Kidney (tissue), 14 donors: Measurements from ENCODE around the gene MED13L. TPM values are rescaled to one million over a fixed set of nuclear protein-coding genes. Genes with fewer than 3 reads are reported as not detected.

Source experiments
- DNase-seq, 5 donors: peaks; one replicate each; pipeline ENCODE4 v3.0.0-alpha.2; 2013 to 2020
- FAIRE-seq: peaks from 2 replicates; lab custom pipeline; 2012; peaks lifted over from hg19 to GRCh38; lab: Jason Lieb, UNC
- H3K27ac ChIP-seq, 2 donors: one replicate each; pipeline ENCODE4 v1.7.0; 2013; ENCODE audit warnings: low read depth in 2 of 2, low read length in 2 of 2, inconsistent platforms in 1 of 2
- H3K27me3 ChIP-seq: one replicate; pipeline ENCODE4 v1.7.1; 2013; ENCODE audit warnings: low read length, inconsistent platforms; ENCODE audit not compliant: control insufficient read depth, insufficient read depth
- H3K36me3 ChIP-seq, 3 donors: one replicate each; pipeline versions ENCODE4 v1.7.0 to v1.7.1; 2013; ENCODE audit warnings: low read length in 3 of 3, control low read depth in 1 of 3, inconsistent platforms in 1 of 3; ENCODE audit not compliant: insufficient read depth in 3 of 3, control insufficient read depth in 2 of 3
- H3K4me1 ChIP-seq, 3 donors: one replicate each; pipeline versions ENCODE4 v1.7.0 to v1.7.1; 2013; ENCODE audit warnings: low read length in 3 of 3, inconsistent platforms in 1 of 3, low read depth in 1 of 3; ENCODE audit not compliant: control insufficient read depth in 2 of 3, insufficient read depth in 2 of 3
- H3K4me3 ChIP-seq, 3 donors: one replicate each; pipeline versions ENCODE4 v1.7.0 to v1.8.1; 2013; ENCODE audit warnings: low read length in 3 of 3, control low read depth in 1 of 3, inconsistent platforms in 1 of 3
- H3K9ac ChIP-seq, 3 donors: one replicate each; pipeline versions ENCODE4 v1.7.0 to v1.7.1; 2013; ENCODE audit warnings: low read length in 3 of 3, control low read depth in 1 of 3, inconsistent platforms in 1 of 3
- H3K9me3 ChIP-seq, 3 donors: one replicate each; pipeline versions ENCODE4 v1.7.0 to v1.7.1; 2013; ENCODE audit warnings: low read length in 3 of 3, control low read depth in 1 of 3, inconsistent platforms in 1 of 3; ENCODE audit not compliant: control insufficient read depth in 2 of 3, insufficient read depth in 1 of 3
- intact Hi-C: fragments of 100-400 bp; cut with DNase I; formaldehyde crosslinking; loops from one replicate; pipeline ENCODE4 v1.11.1; 2022
- polyA plus RNA-seq: library from polyadenylated mRNA; stranded (reverse); fragments of 350-450 nt; fragmentation: Illumina TruSeq; extraction: RNeasy Lipid Tissue Mini Kit (QIAGEN cat#74804); gene quantifications from one replicate; pipeline ENCODE4 v1.2.3, GENCODE V29; 2014; ENCODE audit warnings: low read depth, low replicate concordance; ENCODE audit not compliant: insufficient read depth
- total RNA-seq: library from RNA; stranded (reverse); fragmentation: NEBNext Ultra II Directional; extraction: Animal tissue kit (Norgen Biotek cat#: 25700); gene quantifications from one replicate; pipeline ENCODE4 v1.2.1, GENCODE V29; 2021
- TF ChIP-seq, protein P1 (sequence below): IDR thresholded peaks from 3 replicates; pipeline ENCODE4 v1.5.1; 2012; ENCODE audit warnings: mild to moderate bottlenecking, moderate library complexity, borderline replicate concordance; ENCODE audit not compliant: insufficient read depth; ENCODE audit errors: extremely low read depth
- donor health status: control.
- donor health status: control.
- donor health status: control.
- donor health status: control.
- donor health status: control.
- donor health status: DM: yes; HTN: yes; CAD: no.
- donor health status: Normal renal cell carcinoma (clear cell type).

The MED13L gene
- total and polyA plus RNA-seq, 2 donors from 2014 or later, result 7.1 to 153 TPM

DNA sequence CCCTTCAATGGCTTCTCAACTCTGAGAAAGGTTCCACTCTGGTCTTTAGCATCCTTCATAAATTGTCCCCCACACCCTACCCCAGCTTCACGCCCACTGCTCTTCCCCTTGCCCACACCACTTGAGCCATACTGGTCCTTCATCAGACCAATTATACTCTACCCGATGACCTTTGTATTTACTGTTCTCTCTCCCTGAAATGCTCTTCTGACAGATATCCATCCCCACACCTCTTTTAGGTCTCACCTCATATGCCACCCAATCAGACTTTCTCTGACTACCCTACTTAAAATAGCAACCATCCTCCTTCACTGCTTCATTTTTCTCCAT is 135.7 kb downstream of the MED13L start:
- DNase-seq (no peak), FAIRE-seq (no peak)
- H3K27me3 ChIP-seq, result no peaks in the 10 kb centered on the region
- intact Hi-C loops, result no loop called here
- H3K36me3 ChIP-seq, result no peaks in the 10 kb centered on the region
- no peak overlapping the region for H3K4me3 ChIP-seq
- H3K9ac ChIP-seq, result no peak overlapping the region
- TF ChIP-seq, protein P1, sequence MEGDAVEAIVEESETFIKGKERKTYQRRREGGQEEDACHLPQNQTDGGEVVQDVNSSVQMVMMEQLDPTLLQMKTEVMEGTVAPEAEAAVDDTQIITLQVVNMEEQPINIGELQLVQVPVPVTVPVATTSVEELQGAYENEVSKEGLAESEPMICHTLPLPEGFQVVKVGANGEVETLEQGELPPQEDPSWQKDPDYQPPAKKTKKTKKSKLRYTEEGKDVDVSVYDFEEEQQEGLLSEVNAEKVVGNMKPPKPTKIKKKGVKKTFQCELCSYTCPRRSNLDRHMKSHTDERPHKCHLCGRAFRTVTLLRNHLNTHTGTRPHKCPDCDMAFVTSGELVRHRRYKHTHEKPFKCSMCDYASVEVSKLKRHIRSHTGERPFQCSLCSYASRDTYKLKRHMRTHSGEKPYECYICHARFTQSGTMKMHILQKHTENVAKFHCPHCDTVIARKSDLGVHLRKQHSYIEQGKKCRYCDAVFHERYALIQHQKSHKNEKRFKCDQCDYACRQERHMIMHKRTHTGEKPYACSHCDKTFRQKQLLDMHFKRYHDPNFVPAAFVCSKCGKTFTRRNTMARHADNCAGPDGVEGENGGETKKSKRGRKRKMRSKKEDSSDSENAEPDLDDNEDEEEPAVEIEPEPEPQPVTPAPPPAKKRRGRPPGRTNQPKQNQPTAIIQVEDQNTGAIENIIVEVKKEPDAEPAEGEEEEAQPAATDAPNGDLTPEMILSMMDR, result no peak
- peaks cover 0 to 18% (median 7%) of the 10 kb centered on the region in 3 donors for H3K4me1 ChIP-seq
- no peaks in the 10 kb centered on the region for H3K9me3 ChIP-seq
- H3K27ac ChIP-seq, result no peak overlapping the region

DNA sequence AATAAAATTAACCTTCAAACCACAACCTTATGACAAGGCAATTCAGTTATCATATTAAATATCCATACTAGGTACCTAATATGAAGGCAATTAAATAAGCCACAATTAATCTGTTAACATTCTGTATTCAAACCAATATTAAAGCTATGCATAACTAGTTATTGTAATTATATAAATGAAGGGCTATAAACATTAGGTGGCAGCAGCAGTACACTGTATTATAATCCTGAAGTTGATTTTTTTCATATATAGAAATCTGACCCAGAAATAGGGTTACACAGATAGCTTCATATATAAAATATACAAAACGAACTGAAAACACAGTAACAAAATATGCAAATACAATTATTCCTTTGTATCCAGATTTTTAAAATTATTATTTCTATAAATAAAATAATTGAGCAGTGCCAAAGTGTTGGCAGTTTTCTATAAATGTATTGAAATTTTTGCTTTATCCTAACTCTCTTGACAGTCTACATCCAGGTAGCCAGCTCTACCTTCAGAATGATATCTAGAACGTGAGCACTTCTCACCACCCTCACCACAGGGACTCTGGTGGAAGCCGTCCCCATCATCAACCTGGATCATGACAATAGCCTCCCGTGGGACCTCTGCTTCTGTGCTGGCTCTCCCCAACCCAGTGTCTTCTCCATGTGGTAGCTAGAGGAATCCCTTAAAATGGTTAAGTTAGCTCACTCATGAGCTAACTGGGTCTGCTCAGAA is 136.2 kb downstream of the MED13L start:
- TF ChIP-seq, protein P1, result no peak
- DNase-seq, result no peak
- Histone ChIP-seq H3K9me3 (no peaks in the 10 kb centered on the region), H3K27me3 (no peaks in the 10 kb centered on the region), H3K4me3 (no peak overlapping the region), H3K27ac (no peak overlapping the region), H3K9ac (no peak overlapping the region), H3K36me3 (no peaks in the 10 kb centered on the region), H3K4me1 (peaks cover 0 to 18% (median 7%) of the 10 kb centered on the region in 3 donors)
- no peak for FAIRE-seq
- intact Hi-C loops, result no loop called here

DNA sequence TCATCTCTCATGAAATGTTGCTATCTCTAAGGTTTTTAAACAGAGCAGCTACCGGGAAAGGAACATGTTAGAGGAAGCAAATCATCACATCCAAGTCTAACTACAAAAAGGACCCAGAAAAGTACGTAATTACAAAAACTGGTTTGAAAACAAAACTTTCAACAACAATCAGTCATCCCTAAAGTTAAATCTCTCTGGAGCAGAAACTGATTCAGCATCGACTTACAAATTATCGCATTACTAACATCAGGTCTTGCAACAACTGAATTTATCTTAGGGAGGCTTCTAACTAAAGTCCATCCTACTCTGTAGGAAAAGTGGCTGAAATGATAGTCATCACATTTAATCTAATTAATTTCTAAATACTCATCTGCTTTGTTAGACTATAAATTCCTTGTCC is 137.0 kb downstream of the MED13L start:
- intact Hi-C loops, result no loop called here
- no peaks in the 10 kb centered on the region for H3K9me3 ChIP-seq

More for the DNA sequence above, 137.0 kb downstream of the MED13L start:
- FAIRE-seq, result no peak
- Histone ChIP-seq H3K36me3 (no peaks in the 10 kb centered on the region), H3K27ac (no peak overlapping the region), H3K9ac (no peak overlapping the region), H3K4me1 (peaks cover 0 to 18% (median 7%) of the 10 kb centered on the region in 3 donors), H3K4me3 (no peak overlapping the region), H3K27me3 (no peaks in the 10 kb centered on the region)
- TF ChIP-seq, protein P1, result no peak
- no peak for DNase-seq
